Progenitor cell of endocrine pancreas (in vitro differentiated cells): ENCODE results near the gene N4BP2. TPM values are rescaled to one million over a fixed set of nuclear protein-coding genes. Genes with fewer than 3 reads are reported as not detected.

Source experiments
- DNase-seq: peaks from one replicate; pipeline ENCODE4 v3.0.0; 2021; ENCODE audit warnings: low spot score; ENCODE audit not compliant: unreplicated experiment
- H3K27ac Mint-ChIP-seq: 2 replicates; pipeline ENCODE4 v1.8.0; 2021; ENCODE audit warnings: mild to moderate bottlenecking, moderate library complexity, mixed read lengths
- H3K27me3 Mint-ChIP-seq: 2 replicates; pipeline ENCODE4 v1.8.0; 2021; ENCODE audit warnings: mixed read lengths
- H3K36me3 Mint-ChIP-seq: 2 replicates; pipeline ENCODE4 v1.8.0; 2022; ENCODE audit warnings: mixed read lengths; ENCODE audit not compliant: insufficient read depth
- H3K4me1 Mint-ChIP-seq: 2 replicates; pipeline ENCODE4 v1.8.0; 2021; ENCODE audit warnings: low read depth, mixed read lengths
- H3K4me3 Mint-ChIP-seq: 2 replicates; pipeline ENCODE4 v1.8.0; 2021; ENCODE audit warnings: low read depth, mild to moderate bottlenecking, moderate library complexity, mixed read lengths
- H3K9me3 Mint-ChIP-seq: 2 replicates; pipeline ENCODE4 v1.8.0; 2021; ENCODE audit warnings: low read depth, mixed read lengths
- total RNA-seq: library from RNA; stranded (reverse); gene quantifications from 2 replicates; pipeline ENCODE4 v1.2.1, GENCODE V29; 2021
- TF ChIP-seq, protein P1 (sequence below): fragments of 200-600 bp; sonication (generic); IDR thresholded peaks from one replicate; pipeline ENCODE4 v1.5.0; 2021; ENCODE audit warnings: antibody characterized with exemption, mild to moderate bottlenecking; ENCODE audit not compliant: unreplicated experiment

N4BP2 gene
- total RNA-seq, 1 donor from 2014 or later: 50.5 TPM

- no peaks in the 10 kb centered on the region for H3K4me1 Mint-ChIP-seq
- H3K9me3 Mint-ChIP-seq: no peaks in the 10 kb centered on the region
- TF ChIP-seq, protein P1, sequence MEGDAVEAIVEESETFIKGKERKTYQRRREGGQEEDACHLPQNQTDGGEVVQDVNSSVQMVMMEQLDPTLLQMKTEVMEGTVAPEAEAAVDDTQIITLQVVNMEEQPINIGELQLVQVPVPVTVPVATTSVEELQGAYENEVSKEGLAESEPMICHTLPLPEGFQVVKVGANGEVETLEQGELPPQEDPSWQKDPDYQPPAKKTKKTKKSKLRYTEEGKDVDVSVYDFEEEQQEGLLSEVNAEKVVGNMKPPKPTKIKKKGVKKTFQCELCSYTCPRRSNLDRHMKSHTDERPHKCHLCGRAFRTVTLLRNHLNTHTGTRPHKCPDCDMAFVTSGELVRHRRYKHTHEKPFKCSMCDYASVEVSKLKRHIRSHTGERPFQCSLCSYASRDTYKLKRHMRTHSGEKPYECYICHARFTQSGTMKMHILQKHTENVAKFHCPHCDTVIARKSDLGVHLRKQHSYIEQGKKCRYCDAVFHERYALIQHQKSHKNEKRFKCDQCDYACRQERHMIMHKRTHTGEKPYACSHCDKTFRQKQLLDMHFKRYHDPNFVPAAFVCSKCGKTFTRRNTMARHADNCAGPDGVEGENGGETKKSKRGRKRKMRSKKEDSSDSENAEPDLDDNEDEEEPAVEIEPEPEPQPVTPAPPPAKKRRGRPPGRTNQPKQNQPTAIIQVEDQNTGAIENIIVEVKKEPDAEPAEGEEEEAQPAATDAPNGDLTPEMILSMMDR: no peak
- no peaks in the 10 kb centered on the region for H3K27me3 Mint-ChIP-seq
- peaks cover 25% of the 10 kb centered on the region for H3K36me3 Mint-ChIP-seq
- no peak for DNase-seq
- H3K4me3 Mint-ChIP-seq: no peak overlapping the region
- H3K27ac Mint-ChIP-seq: peak overlapping the region; percentile 62
Measured at GRCh38 chr4:40114206-40114605, 57.6 kb downstream of the N4BP2 start.

- H3K36me3 Mint-ChIP-seq: peaks cover 19% of the 10 kb centered on the region
- no peaks in the 10 kb centered on the region for H3K27me3 Mint-ChIP-seq
- no peak for DNase-seq
- no peaks in the 10 kb centered on the region for H3K4me1 Mint-ChIP-seq
- H3K4me3 Mint-ChIP-seq: no peak overlapping the region
- TF ChIP-seq, protein P1: no peak
- H3K27ac Mint-ChIP-seq: no peak overlapping the region
- no peaks in the 10 kb centered on the region for H3K9me3 Mint-ChIP-seq
Measured at GRCh38 chr4:40118861-40119260, 62.2 kb downstream of the N4BP2 start.

GRCh38 chr4:40119344-40119743 is 62.7 kb downstream of the N4BP2 start:
- Mint-ChIP-seq H3K4me3 (no peak overlapping the region), H3K36me3 (peaks cover 19% of the 10 kb centered on the region)
- TF ChIP-seq, protein P1: no peak

GRCh38 chr4:40121515-40121914 is 64.9 kb downstream of the N4BP2 start:
- peaks cover 22% of the 10 kb centered on the region for H3K36me3 Mint-ChIP-seq
- no peaks in the 10 kb centered on the region for H3K27me3 Mint-ChIP-seq
- H3K27ac Mint-ChIP-seq: peak overlapping the region; percentile 81
- no peaks in the 10 kb centered on the region for H3K9me3 Mint-ChIP-seq
- no peak overlapping the region for H3K4me3 Mint-ChIP-seq
- no peaks in the 10 kb centered on the region for H3K4me1 Mint-ChIP-seq
- DNase-seq: no peak
- TF ChIP-seq, protein P1: no peak

More at GRCh38 chr4:40119344-40119743, 62.7 kb downstream of the N4BP2 start:
- H3K27ac Mint-ChIP-seq: no peak overlapping the region
- no peaks in the 10 kb centered on the region for H3K27me3 Mint-ChIP-seq
- DNase-seq: no peak
- no peaks in the 10 kb centered on the region for H3K4me1 Mint-ChIP-seq
- H3K9me3 Mint-ChIP-seq: no peaks in the 10 kb centered on the region

DNA sequence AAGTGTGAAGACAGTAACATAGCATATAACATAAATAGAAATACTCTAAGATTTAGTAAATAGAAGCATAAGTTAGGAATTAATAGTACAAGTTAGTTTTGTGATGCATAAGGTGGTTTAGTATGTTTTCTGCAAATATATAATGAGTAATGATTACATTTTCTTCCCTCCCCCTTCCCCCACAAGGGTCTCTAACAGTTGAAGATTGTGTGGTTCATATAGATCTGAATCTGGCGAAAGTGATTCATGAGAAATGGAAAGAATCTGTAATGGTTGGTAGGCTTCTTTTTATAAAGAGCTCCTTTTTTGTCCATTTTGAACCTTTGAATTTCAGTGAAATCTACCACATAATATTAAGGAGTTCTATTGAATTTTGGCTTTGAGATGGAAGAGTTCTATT is 66.3 kb downstream of the N4BP2 start:
- DNase-seq: no peak
- Mint-ChIP-seq H3K4me1 (no peaks in the 10 kb centered on the region), H3K27ac (peak overlapping the region; percentile 79), H3K36me3 (peaks cover 19% of the 10 kb centered on the region), H3K27me3 (no peaks in the 10 kb centered on the region), H3K9me3 (no peaks in the 10 kb centered on the region), H3K4me3 (no peak overlapping the region)
- TF ChIP-seq, protein P1: no peak
